H1 (cell line): ENCODE measurements around the gene LCE4A. TPM values are rescaled to one million over a fixed set of nuclear protein-coding genes. Genes with fewer than 3 reads are reported as not detected.

Experiments used
- CTCF ChIA-PET: fragments of 300-600 bp; sonication (Branson Sonifier 250); formaldehyde crosslinking; loops from one replicate; lab custom pipeline; 2021; ENCODE audit not compliant: partially characterized antibody; lab: Charles Lee
- POLR2A ChIA-PET: fragments of 300-600 bp; sonication (Branson Sonifier 250); formaldehyde crosslinking; loops from one replicate; lab custom pipeline; 2021; ENCODE audit warnings: inconsistent platforms; ENCODE audit not compliant: partially characterized antibody; lab: Charles Lee
- DNase-seq, 2 experiments: peaks; one replicate each; pipeline versions ENCODE4 v3.0.0 to v3.0.0-alpha.2; 2010 to 2022; ENCODE audit warnings: low spot score in 2 of 2, low read depth in 1 of 2, mixed read lengths in 1 of 2
- FAIRE-seq: peaks from 2 replicates; lab custom pipeline; 2011; peaks lifted over from hg19 to GRCh38; lab: Jason Lieb, UNC
- H2AFZ ChIP-seq: 2 replicates; pipeline ENCODE4 v1.8.1; 2012; ENCODE audit warnings: low read length, inconsistent platforms
- H2AK5ac ChIP-seq: 2 replicates; pipeline ENCODE4 v1.6.1; 2013; ENCODE audit warnings: low read depth, low read length
- H2BK120ac ChIP-seq: replicated peaks from 2 replicates; pipeline ENCODE3; 2013; ENCODE audit warnings: low read depth, low read length, inconsistent platforms
- H2BK12ac ChIP-seq: 2 replicates; pipeline ENCODE4 v1.6.1; 2013; ENCODE audit warnings: low read depth, low read length
- H2BK15ac ChIP-seq: 2 replicates; pipeline ENCODE4 v1.6.1; 2013; ENCODE audit warnings: low read length
- H2BK20ac ChIP-seq: 2 replicates; pipeline ENCODE4 v1.6.1; 2013; ENCODE audit warnings: low read length
- H2BK5ac ChIP-seq: 2 replicates; pipeline ENCODE4 v1.6.1; 2013; ENCODE audit warnings: low read depth, low read length
- H3K14ac ChIP-seq: 2 replicates; pipeline ENCODE4 v1.6.1; 2013; ENCODE audit warnings: inconsistent platforms; ENCODE audit not compliant: insufficient read length
- H3K18ac ChIP-seq: 2 replicates; pipeline ENCODE4 v1.6.1; 2013; ENCODE audit warnings: low read length; ENCODE audit errors: extremely low read depth
- H3K23ac ChIP-seq: 2 replicates; pipeline ENCODE4 v1.6.1; 2013; ENCODE audit warnings: inconsistent platforms; ENCODE audit not compliant: insufficient read length
- H3K23me2 ChIP-seq: 2 replicates; pipeline ENCODE4 v1.6.1; 2013; ENCODE audit warnings: low read depth, low read length
- H3K27ac ChIP-seq: 2 replicates; pipeline ENCODE4 v1.6.1; 2011; ENCODE audit warnings: low read depth, low read length, inconsistent platforms
- H3K27me3 ChIP-seq, 4 experiments: replicated peaks in 1 of 4; 1 replicate in 1 of 4; 2 replicates in 3 of 4; pipeline versions ENCODE4 v1.6.1 to v1.8.1; 2011 to 2013; ENCODE audit warnings: low read length in 3 of 4, mild to moderate bottlenecking in 3 of 4, inconsistent platforms in 2 of 4, mixed read lengths in 2 of 4, moderate library complexity in 1 of 4; ENCODE audit not compliant: control insufficient read depth in 3 of 4, insufficient read depth in 3 of 4; ENCODE audit errors: extremely low read depth in 1 of 4
- H3K36me3 ChIP-seq, 4 experiments: 2 replicates each; pipeline versions ENCODE4 v1.6.1 to v1.8.1; 2011 to 2013; ENCODE audit warnings: mild to moderate bottlenecking in 4 of 4, low read length in 3 of 4, moderate library complexity in 2 of 4, control low read depth in 1 of 4, inconsistent platforms in 1 of 4; ENCODE audit not compliant: insufficient read depth in 4 of 4, control insufficient read depth in 2 of 4
- H3K4ac ChIP-seq: replicated peaks from 2 replicates; pipeline ENCODE3; 2013; ENCODE audit warnings: low read length, low read depth, mixed read lengths, inconsistent platforms; ENCODE audit not compliant: insufficient read length
- H3K4me1 ChIP-seq, 4 experiments: replicated peaks in 1 of 4; 1 replicate in 1 of 4; 2 replicates in 3 of 4; pipeline versions ENCODE4 v1.6.1 to v1.8.1; 2011 to 2013; ENCODE audit warnings: low read length in 3 of 4, inconsistent platforms in 2 of 4, mixed read lengths in 1 of 4; ENCODE audit not compliant: insufficient read depth in 4 of 4, control insufficient read depth in 3 of 4
- H3K4me2 ChIP-seq, 2 experiments: 2 replicates each; pipeline versions ENCODE4 v1.6.1 to v1.8.1; 2011 to 2013; ENCODE audit warnings: low read depth in 2 of 2, low read length in 2 of 2, control low read depth in 1 of 2, inconsistent platforms in 1 of 2, mild to moderate bottlenecking in 1 of 2; ENCODE audit not compliant: insufficient read depth in 1 of 2
- H3K4me3 ChIP-seq, 4 experiments: fragments of 200-600, 300-600 bp in 1 of 4; sonication (generic), shearing (Covaris generic), sonication (Bioruptor Twin) in 1 of 4; 2 replicates each; pipeline versions ENCODE4 v1.5.1 to v1.8.1; 2011 to 2016; ENCODE audit warnings: low read length in 4 of 4, low read depth in 3 of 4, control low read depth in 2 of 4, inconsistent platforms in 2 of 4, mild to moderate bottlenecking in 2 of 4, mixed read lengths in 1 of 4, moderate library complexity in 1 of 4; ENCODE audit not compliant: insufficient read depth in 2 of 4; ENCODE audit errors: extremely low read depth in 1 of 4
- H3K56ac ChIP-seq: replicated peaks from 2 replicates; pipeline ENCODE3; 2013; ENCODE audit warnings: low read depth, mild to moderate bottlenecking, mixed read lengths, low read length, inconsistent platforms; ENCODE audit not compliant: insufficient read length
- H3K79me1 ChIP-seq: 2 replicates; pipeline ENCODE4 v1.6.1; 2013; ENCODE audit warnings: low read depth, low read length, control low read depth
- H3K79me2 ChIP-seq, 2 experiments: 2 replicates each; pipeline versions ENCODE4 v1.6.1 to v1.8.1; 2012 to 2013; ENCODE audit warnings: low read length in 2 of 2, mild to moderate bottlenecking in 2 of 2, inconsistent platforms in 1 of 2; ENCODE audit not compliant: insufficient read depth in 2 of 2, control insufficient read depth in 1 of 2
- H3K9ac ChIP-seq, 4 experiments: replicated peaks in 1 of 4; 1 replicate in 1 of 4; 2 replicates in 3 of 4; pipeline versions ENCODE4 v1.6.1 to v1.8.1; 2011 to 2013; ENCODE audit warnings: low read depth in 3 of 4, low read length in 3 of 4, control low read depth in 2 of 4, mild to moderate bottlenecking in 2 of 4, moderate library complexity in 2 of 4, inconsistent platforms in 1 of 4; ENCODE audit errors: extremely low read depth in 1 of 4
- H3K9me3 ChIP-seq, 2 experiments: 2 replicates each; pipeline versions ENCODE4 v1.6.1 to v1.8.1; 2012 to 2013; ENCODE audit warnings: mild to moderate bottlenecking in 2 of 2, moderate library complexity in 2 of 2, control low read depth in 1 of 2, inconsistent platforms in 1 of 2, low read depth in 1 of 2, low read length in 1 of 2, mixed read lengths in 1 of 2; ENCODE audit not compliant: insufficient read depth in 2 of 2
- H4K20me1 ChIP-seq, 2 experiments: replicated peaks in 1 of 2; 2 replicates each; pipeline versions ENCODE3 to v1.8.1; 2011 to 2013; ENCODE audit warnings: inconsistent platforms in 2 of 2, low read length in 2 of 2, mild to moderate bottlenecking in 1 of 2; ENCODE audit not compliant: insufficient read depth in 2 of 2, control insufficient read depth in 1 of 2
- H4K5ac ChIP-seq: 2 replicates; pipeline ENCODE4 v1.6.1; 2013; ENCODE audit warnings: low read length, low read depth, mixed read lengths, inconsistent platforms; ENCODE audit not compliant: insufficient read length
- H4K8ac ChIP-seq: 2 replicates; pipeline ENCODE4 v1.8.0; 2013; ENCODE audit warnings: mild to moderate bottlenecking, moderate library complexity, low read length, inconsistent platforms; ENCODE audit not compliant: insufficient read depth; ENCODE audit errors: extremely low read depth
- H4K91ac ChIP-seq: replicated peaks from 2 replicates; pipeline ENCODE3; 2013; ENCODE audit warnings: low read length, mixed read lengths, inconsistent platforms; ENCODE audit not compliant: insufficient read length
- BRCA1 ChIP-seq: IDR thresholded peaks from 2 replicates; pipeline ENCODE4 v1.6.1; 2012; ENCODE audit warnings: low read depth, low read length, improper control_type of control experiment
- CTBP2 ChIP-seq: IDR thresholded peaks from 2 replicates; pipeline ENCODE4 v1.7.0; 2011; ENCODE audit warnings: borderline replicate concordance, mild to moderate bottlenecking, moderate library complexity, mixed read lengths, low read length; ENCODE audit not compliant: insufficient read depth, insufficient read length
- SAP30 ChIP-seq: fragments of 300-600 bp; sonication (generic); IDR thresholded peaks from 2 replicates; pipeline ENCODE4 v1.7.1; 2012; ENCODE audit warnings: low read length, moderate library complexity, mild to moderate bottlenecking, inconsistent platforms; ENCODE audit not compliant: insufficient read depth, insufficient replicate concordance
- SIRT6 ChIP-seq: IDR thresholded peaks from one replicate; pipeline ENCODE4 v1.7.1; 2012; ENCODE audit warnings: low read length, inconsistent platforms
- TEAD4 ChIP-seq: IDR thresholded peaks from 2 replicates; pipeline ENCODE4 v1.6.1; 2012; ENCODE audit warnings: low read depth, low read length, inconsistent platforms, mixed read lengths
- WGBS, 2 experiments: shearing (Covaris generic) in 1 of 2; methylation state at CpG; one replicate each; pipeline versions ENCODE4 v1.1.6 to v1.1.7; 2013 to 2015; ENCODE audit warnings: low lambda C conversion rate in 2 of 2, mixed read lengths in 2 of 2, inconsistent platforms in 1 of 2, low coverage in 1 of 2, missing lambda C conversion rate in 1 of 2; ENCODE audit not compliant: insufficient replicate concordance in 2 of 2, insufficient coverage in 1 of 2, insufficient read length in 1 of 2; ENCODE audit errors: extremely low coverage in 1 of 2, missing lambda C conversion rate in 1 of 2; 5-methylcytosine and 5-hydroxymethylcytosine counted together
- polyA plus RNA-seq, 7 experiments: library from polyadenylated mRNA; depleted of rRNA in 3 of 7; stranded (reverse) in 5 of 7; unstranded in 2 of 7; fragments of >200 nt in 5 of 7; fragments of 200-250 nt in 2 of 7; gene quantifications; 1 replicate in 5 of 7; 2 replicates in 1 of 7; 4 replicates in 1 of 7; pipeline versions ENCODE4 v1.2.1 to v1.2.3, GENCODE V29; 2011 to 2013; ENCODE audit warnings: missing spikeins in 2 of 7, mixed read lengths in 2 of 7
- total RNA-seq: library from RNA; stranded (reverse); fragmentation: NEBNext Ultra II Directional; extraction: Animal tissue kit (Norgen Biotek cat#: 25700); gene quantifications from 2 replicates; pipeline ENCODE4 v1.2.1, GENCODE V29; 2021
- TF ChIP-seq, protein P1 (sequence below): IDR thresholded peaks from 2 replicates; pipeline ENCODE4 v1.6.1; 2012; ENCODE audit warnings: inconsistent platforms

Gene LCE4A
- total and polyA plus RNA-seq, 2 of the 8 experiments (the other 6 are each of a cell fraction or from before 2014, with no cell fraction given), result not detected

DNA sequence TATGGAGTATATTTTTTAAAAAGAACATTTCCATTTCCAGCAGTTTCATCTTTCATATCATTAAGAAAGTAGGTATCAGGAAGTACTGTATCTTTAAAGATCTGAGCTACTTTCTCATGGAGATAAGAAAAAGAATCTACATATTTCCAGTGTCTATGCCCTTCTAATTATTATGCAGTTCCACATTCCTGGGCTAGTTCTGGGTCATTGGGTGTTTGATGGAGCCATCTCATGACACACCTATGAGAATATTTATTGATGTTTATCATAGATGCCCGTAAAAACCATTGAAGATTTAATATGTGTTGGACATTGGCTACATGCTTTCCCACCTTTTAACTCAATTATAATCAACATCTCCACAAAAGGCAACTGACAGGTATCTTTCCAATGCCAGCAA is 21.0 kb downstream of the LCE4A start:
- H3K23ac ChIP-seq, result no peak overlapping the region
- H3K18ac ChIP-seq, result no peak overlapping the region
- no peak overlapping the region for H3K4ac ChIP-seq
- no peak overlapping the region for H3K56ac ChIP-seq
- H2BK5ac ChIP-seq, result no peak overlapping the region
- H2BK20ac ChIP-seq, result no peak overlapping the region
- no peak overlapping the region for H3K4me2 ChIP-seq
- DNase-seq (no peak), FAIRE-seq (no peak)
- H2BK120ac ChIP-seq, result no peak overlapping the region
- no peak overlapping the region for H3K4me3 ChIP-seq
- no peaks in the 10 kb centered on the region for H3K23me2 ChIP-seq
- ChIA-PET POLR2A (no interaction called here), CTCF (no interaction called here)
- H3K9ac ChIP-seq, result no peak overlapping the region
- 83% methylated on average over 1 of the region's 1 CpG; no CpG with 5 or more reads in 1 of the 2 experiments for WGBS, 2 experiments
- no peak overlapping the region for H2AK5ac ChIP-seq
- no peak overlapping the region for H4K8ac ChIP-seq
- H3K27ac ChIP-seq, result no peak overlapping the region
- no peaks in the 10 kb centered on the region for H3K79me1 ChIP-seq
- no peaks in the 10 kb centered on the region; a peak in 1 of 8 replicates for H3K36me3 ChIP-seq
- no peak overlapping the region for H2BK15ac ChIP-seq
- H3K9me3 ChIP-seq, result peaks cover 62 to 86% of the 10 kb centered on the region in 2 experiments
- H3K4me1 ChIP-seq, result no peaks in the 10 kb centered on the region
- H4K5ac ChIP-seq, result no peak overlapping the region
- H4K91ac ChIP-seq, result no peak overlapping the region
- no peaks in the 10 kb centered on the region for H3K27me3 ChIP-seq
- H3K14ac ChIP-seq, result no peak overlapping the region
- no peaks in the 10 kb centered on the region for H4K20me1 ChIP-seq
- TF ChIP-seq CTBP2 (no peak), SIRT6 (no peak), SAP30 (no peak), TEAD4 (no peak), BRCA1 (no peak)
- TF ChIP-seq, protein P1, sequence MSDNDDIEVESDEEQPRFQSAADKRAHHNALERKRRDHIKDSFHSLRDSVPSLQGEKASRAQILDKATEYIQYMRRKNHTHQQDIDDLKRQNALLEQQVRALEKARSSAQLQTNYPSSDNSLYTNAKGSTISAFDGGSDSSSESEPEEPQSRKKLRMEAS, result no peak
- H2AFZ ChIP-seq, result no peak overlapping the region
- no peaks in the 10 kb centered on the region for H3K79me2 ChIP-seq
- no peak overlapping the region for H2BK12ac ChIP-seq
